KMS-11 (cell line): ENCODE results near the gene STXBP6.

Experiments
- H2AFZ ChIP-seq: fragments of 200-600 bp; sonication (generic); 2 replicates; pipeline ENCODE4 v1.6.1; 2016; ENCODE audit warnings: antibody characterized with exemption, mixed run types, low read depth
- H3K27ac ChIP-seq: fragments of 200-600 bp; sonication (generic); 2 replicates; pipeline ENCODE4 v1.6.1; 2016; ENCODE audit warnings: mild to moderate bottlenecking, mixed run types
- H3K27me3 ChIP-seq: fragments of 200-600 bp; sonication (generic); 2 replicates; pipeline ENCODE4 v1.6.1; 2017; ENCODE audit warnings: mild to moderate bottlenecking, low read depth, mixed run types, moderate library complexity; ENCODE audit not compliant: insufficient read depth
- H3K36me3 ChIP-seq: fragments of 200-600 bp; sonication (generic); 2 replicates; pipeline ENCODE4 v1.6.1; 2017; ENCODE audit warnings: mild to moderate bottlenecking, mixed run types; ENCODE audit not compliant: insufficient read depth
- H3K4me1 ChIP-seq: fragments of 200-600 bp; sonication (generic); 2 replicates; pipeline ENCODE4 v1.6.1; 2016; ENCODE audit warnings: mild to moderate bottlenecking, low read depth, mixed run types; ENCODE audit not compliant: poor library complexity, severe bottlenecking
- H3K4me2 ChIP-seq: fragments of 200-600 bp; sonication (generic); 2 replicates; pipeline ENCODE4 v1.7.0; 2016; ENCODE audit warnings: mild to moderate bottlenecking, mixed run types
- H3K4me3 ChIP-seq: fragments of 200-600 bp; sonication (generic); IDR thresholded peaks from 2 replicates; pipeline ENCODE4 v1.6.1; 2017; ENCODE audit warnings: low read depth, low read length, mixed read lengths; ENCODE audit not compliant: insufficient read depth
- H3K79me2 ChIP-seq: fragments of 200-600 bp; sonication (generic); 2 replicates; pipeline ENCODE4 v1.6.1; 2016; ENCODE audit warnings: low read depth, mixed run types; ENCODE audit not compliant: insufficient read depth
- H3K9ac ChIP-seq: fragments of 200-600 bp; sonication (generic); 2 replicates; pipeline ENCODE4 v1.6.1; 2016; ENCODE audit warnings: mild to moderate bottlenecking, mixed run types
- H4K20me1 ChIP-seq: fragments of 200-600 bp; sonication (generic); 2 replicates; pipeline ENCODE4 v1.6.1; 2016; ENCODE audit warnings: mild to moderate bottlenecking, mixed run types; ENCODE audit not compliant: insufficient read depth
- TF ChIP-seq, protein P1 (sequence below): fragments of 200-600 bp; sonication (generic); conservative IDR thresholded peaks from 2 replicates; pipeline ENCODE4 v1.6.1; 2017; ENCODE audit warnings: low read depth, mild to moderate bottlenecking, antibody characterized with exemption, low read length, moderate library complexity, mixed read lengths

Gene STXBP6

DNA sequence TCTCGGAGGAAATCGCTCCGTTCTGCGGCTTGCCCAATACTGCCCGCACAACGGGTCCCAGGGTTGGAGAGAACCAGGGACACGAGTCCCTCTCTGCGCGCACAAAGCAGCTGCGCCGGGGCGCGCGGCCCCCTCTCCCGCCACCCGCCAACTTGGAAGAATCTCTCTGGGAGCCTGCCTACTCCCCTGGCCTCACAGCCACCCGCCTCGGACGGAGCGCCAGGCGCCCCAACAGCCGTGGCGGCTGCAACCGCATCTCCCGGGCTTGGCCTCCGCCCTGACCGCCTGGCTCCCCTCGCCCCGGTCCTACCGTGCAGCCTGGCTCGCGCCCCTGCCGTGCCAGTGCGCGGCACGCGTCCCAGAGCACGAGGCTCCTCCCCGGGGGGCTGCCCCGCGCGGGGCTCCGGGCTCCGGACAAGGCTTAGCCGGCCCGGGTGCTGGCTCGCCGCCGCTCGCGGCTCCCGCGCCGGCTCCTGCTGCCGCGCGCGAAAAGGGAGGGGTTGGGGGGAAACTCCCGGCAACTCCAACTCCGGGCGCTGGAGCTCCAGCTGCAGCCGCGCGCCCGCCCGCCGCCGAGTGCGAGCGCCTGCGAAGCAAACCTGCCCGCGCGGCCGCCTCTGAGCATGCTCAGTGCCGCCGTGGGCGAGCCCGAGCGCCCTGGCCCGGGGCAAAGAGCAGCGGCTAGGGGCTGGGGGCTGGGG lies at the start of gene STXBP6:
STXBP6 (minus strand) TSS at position 580 of the 701 bp plus-strand sequence. CDS start 75,329 bp downstream, outside the sequence.
- peak within 1 kb of the TSS; percentile 83 for H2AFZ ChIP-seq

DNA sequence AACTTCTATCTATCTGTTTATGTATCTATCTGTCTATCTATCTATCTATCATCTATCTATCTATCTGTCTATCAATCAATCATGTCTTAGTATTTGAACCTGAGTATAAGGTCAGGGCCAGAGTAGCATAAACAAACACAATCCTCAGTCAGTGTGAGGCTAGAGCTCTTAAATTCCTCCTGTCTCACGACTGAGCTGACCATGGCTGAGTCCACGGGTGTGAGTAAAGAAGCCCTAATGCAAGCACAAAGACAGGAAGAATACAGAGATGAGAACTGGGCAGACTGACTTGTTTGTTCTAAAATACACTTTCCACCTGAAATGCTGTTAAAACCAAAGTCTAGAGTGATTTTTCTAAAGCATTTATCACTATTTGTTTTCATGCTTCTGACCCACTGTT lies 47.2 kb upstream of the STXBP6 start:
- TF ChIP-seq, protein P1, sequence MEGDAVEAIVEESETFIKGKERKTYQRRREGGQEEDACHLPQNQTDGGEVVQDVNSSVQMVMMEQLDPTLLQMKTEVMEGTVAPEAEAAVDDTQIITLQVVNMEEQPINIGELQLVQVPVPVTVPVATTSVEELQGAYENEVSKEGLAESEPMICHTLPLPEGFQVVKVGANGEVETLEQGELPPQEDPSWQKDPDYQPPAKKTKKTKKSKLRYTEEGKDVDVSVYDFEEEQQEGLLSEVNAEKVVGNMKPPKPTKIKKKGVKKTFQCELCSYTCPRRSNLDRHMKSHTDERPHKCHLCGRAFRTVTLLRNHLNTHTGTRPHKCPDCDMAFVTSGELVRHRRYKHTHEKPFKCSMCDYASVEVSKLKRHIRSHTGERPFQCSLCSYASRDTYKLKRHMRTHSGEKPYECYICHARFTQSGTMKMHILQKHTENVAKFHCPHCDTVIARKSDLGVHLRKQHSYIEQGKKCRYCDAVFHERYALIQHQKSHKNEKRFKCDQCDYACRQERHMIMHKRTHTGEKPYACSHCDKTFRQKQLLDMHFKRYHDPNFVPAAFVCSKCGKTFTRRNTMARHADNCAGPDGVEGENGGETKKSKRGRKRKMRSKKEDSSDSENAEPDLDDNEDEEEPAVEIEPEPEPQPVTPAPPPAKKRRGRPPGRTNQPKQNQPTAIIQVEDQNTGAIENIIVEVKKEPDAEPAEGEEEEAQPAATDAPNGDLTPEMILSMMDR: no peak
- H3K36me3 ChIP-seq: no peaks in the 10 kb centered on the region
- H3K9ac ChIP-seq: no peak overlapping the region
- no peaks in the 10 kb centered on the region for H4K20me1 ChIP-seq
- H3K79me2 ChIP-seq: no peaks in the 10 kb centered on the region
- H3K4me3 ChIP-seq: no peak overlapping the region
- no peaks in the 10 kb centered on the region for H3K4me1 ChIP-seq
- H3K27me3 ChIP-seq: no peaks in the 10 kb centered on the region
- no peak overlapping the region for H2AFZ ChIP-seq
- no peak overlapping the region for H3K27ac ChIP-seq
- H3K4me2 ChIP-seq: no peak overlapping the region

More for the DNA sequence above, at the start of gene STXBP6:
- Histone ChIP-seq H3K36me3 (no peaks in the 10 kb centered on the region), H3K27ac (no peak within 1 kb of the TSS), H3K4me3 (no peak within 1 kb of the TSS), H4K20me1 (no peaks in the 10 kb centered on the region), H3K79me2 (no peaks in the 10 kb centered on the region), H3K4me2 (peak within 1 kb of the TSS; percentile 51; the same call in 1 of the 2 replicates), H3K4me1 (no peaks in the 10 kb centered on the region), H3K27me3 (no peaks in the 10 kb centered on the region), H3K9ac (peak within 1 kb of the TSS; percentile 22; the same call in 1 of the 2 replicates)
- TF ChIP-seq, protein P1: no peak

DNA sequence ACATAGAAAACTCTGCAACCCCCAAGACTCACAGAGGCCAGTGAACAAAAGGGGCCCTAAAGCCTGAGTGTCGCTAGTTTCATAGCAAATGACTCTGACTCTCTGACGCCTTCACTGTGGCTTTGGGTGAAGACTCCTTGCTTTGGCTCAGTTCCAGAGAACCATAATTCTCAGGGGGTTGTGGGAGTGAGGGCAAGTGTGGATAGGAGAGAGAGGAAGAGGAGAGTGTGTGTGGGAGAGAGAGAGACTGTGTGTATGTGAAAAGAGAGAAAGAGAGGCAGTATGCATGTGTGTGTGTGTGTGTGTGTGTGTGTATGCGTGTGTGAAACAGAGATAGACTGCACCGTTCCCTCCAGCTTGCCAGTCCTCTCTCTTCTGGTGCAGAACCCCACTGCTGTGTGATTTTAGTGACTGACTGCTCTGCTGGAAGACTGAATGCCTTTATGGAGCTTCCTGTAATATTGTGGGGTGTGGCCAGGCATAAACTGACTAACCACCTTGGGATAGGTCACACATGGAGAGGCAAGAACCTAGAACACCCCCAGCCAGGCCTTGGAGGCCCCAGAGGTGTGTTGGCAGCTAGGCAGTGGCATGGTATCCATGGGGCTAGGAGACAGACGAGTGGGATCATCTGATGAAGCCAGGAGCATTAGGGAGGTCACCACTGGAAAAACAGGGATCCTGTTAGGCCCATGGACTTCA lies 45.9 kb upstream of the STXBP6 start:
- H3K27me3 ChIP-seq: no peaks in the 10 kb centered on the region
- H3K4me3 ChIP-seq: no peak overlapping the region
- H3K79me2 ChIP-seq: no peaks in the 10 kb centered on the region
- H3K36me3 ChIP-seq: no peaks in the 10 kb centered on the region
- H2AFZ ChIP-seq: no peak overlapping the region
- no peaks in the 10 kb centered on the region for H3K4me1 ChIP-seq
- H3K27ac ChIP-seq: no peak overlapping the region
- H4K20me1 ChIP-seq: no peaks in the 10 kb centered on the region
- no peak overlapping the region for H3K9ac ChIP-seq
- TF ChIP-seq, protein P1: no peak
- no peak overlapping the region for H3K4me2 ChIP-seq

DNA sequence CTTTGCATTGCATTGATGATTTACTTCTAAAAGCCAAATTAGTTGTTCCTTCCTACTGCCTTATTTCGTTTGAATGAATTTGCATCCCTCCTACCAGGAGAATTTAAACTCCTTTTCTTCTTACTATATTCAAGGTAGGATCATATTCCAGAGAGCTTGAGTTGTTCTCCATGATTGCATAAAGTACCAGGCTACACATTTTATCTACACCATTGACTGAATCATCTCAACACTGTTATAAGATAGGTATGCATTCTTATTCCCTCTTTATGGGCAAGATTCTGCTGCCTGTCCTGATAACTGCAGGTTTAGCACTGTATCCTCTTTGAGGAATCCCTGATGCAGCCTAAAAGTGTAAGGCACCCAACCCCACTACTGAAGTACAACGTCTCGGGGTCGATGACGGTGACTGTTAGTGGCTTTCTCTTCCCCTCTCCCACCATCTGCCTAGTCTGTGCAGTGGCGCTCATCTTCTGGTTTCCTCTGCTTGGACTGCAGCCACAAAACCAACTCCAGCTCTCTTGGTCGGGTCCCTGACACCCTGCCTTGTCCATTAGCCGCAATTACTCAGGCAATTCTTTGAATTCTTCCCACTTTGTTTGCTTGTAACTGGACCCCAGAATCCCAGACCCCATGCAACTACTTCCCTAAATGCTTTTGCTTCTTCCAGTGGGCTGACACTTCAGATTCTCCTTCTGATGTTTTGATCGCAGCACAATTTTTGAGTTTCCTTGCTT lies 44.4 kb upstream of the STXBP6 start:
- H2AFZ ChIP-seq: no peak overlapping the region
- H3K4me2 ChIP-seq: no peak overlapping the region
- H3K27me3 ChIP-seq: no peaks in the 10 kb centered on the region
- TF ChIP-seq, protein P1: no peak
- no peaks in the 10 kb centered on the region for H3K79me2 ChIP-seq
- no peak overlapping the region for H3K9ac ChIP-seq
- no peak overlapping the region for H3K27ac ChIP-seq
- H3K36me3 ChIP-seq: no peaks in the 10 kb centered on the region
- no peak overlapping the region for H3K4me3 ChIP-seq
- H4K20me1 ChIP-seq: no peaks in the 10 kb centered on the region
- H3K4me1 ChIP-seq: no peaks in the 10 kb centered on the region
